GM18508 (cell line): Measurements from ENCODE around the gene UCK1.
"Not testable (repeated sequence)": the region's sequence is repeated elsewhere in the genome, so short reads cannot be mapped to it uniquely, and the experiment has no call there.

Experiments used
- ATAC-seq: cut with Tn5 transposase; IDR thresholded peaks from one replicate; pipeline ENCODE4 v1.9.1; 2021; ENCODE audit warnings: moderate number of reproducible peaks; ENCODE audit not compliant: insufficient read depth, unreplicated experiment

Gene UCK1

DNA sequence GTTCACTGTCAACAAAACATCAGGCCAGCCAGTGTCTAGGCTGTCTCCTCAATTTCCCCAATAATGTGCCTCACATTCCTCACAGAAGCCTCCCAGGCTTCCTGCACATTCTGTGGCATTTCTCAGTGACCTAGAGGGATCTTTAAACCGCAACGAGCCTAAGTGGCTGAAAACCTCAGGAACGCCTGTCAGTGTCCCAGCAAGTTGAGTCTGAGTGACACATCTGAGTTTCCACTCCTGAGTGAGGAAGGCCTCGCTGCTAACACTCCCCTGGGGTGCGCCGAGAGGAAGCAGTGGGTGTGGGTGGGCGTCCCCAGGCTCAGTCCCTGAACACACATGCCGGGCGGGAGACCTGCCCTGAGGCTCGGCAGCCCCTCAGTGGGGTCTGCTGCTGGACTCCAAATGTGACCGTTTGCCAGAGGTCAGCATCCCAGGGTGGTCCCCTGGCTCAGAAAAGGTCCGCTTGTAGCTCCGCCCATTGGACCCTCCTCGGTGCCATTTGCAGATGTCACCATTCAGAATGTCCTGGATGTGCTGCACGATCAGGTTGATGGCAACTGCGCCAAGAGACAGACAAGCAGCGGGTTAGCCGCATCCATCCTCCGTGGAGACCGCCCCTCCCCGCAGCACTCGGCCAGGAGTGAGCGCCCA, 6.3 kb downstream of the UCK1 start:
- ATAC-seq, result no peak

DNA sequence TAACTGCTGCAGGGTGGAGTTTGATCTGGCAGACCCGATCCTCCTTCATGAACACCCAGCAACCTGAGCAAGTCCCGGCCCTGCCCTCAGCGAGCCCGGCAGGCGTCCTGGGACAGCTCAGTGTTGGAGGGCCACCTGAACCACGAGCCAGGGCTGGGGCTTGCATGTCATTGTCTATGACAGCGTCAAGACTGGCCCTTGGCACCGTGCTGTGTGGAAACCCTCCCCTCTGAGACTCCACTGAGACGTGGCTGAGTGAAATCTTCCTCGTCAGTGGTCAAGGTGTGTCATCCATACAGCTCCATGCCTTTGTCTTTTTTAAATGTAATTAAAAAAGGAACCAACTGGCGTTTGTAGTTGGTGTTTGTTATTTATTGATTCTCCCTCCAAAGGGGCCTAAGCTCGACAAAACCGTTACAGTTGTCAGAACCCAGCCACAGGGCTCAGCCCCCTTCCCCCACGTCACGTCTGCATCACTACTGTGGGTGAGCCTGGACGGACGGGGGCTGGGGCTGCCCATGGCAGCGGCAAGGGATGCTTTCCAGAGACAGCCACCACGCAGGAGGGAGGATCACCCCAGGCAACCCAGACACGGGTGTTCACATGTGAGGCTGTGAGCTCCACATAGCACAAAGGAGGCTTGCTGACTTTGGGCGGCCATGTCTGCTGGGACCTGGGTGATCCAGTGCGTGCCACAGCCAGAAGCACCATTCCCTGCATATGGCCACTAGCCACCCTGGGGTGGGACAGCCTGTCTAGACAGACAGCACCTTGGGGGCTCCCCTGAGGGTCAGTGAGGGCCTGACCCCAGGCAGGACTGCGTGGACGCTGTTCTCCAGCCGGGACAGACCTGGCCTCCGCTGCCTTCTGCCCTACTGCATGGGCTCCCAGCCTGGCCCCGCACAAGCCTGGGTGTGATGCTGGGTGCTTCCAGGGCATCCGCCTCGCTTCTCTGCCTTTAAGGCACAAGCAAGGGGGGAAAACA, 7.3 kb downstream of the UCK1 start:
- ATAC-seq, result no peak

DNA sequence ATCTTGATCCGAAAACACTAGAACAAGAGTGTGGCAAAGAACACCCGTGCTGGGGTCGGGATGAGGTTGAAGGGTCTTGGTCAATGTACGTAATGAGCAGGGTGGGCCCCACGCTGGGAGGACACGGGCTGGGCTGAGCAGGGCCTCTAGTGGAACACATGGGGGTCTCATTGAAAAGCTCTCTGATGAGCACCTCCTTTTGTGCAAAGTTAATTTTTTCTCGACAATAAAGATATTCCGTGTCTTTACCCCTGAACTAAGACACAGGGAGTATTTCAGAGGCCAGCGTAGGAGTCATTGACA, 8.0 kb downstream of the UCK1 start:
- ATAC-seq, result no peak

DNA sequence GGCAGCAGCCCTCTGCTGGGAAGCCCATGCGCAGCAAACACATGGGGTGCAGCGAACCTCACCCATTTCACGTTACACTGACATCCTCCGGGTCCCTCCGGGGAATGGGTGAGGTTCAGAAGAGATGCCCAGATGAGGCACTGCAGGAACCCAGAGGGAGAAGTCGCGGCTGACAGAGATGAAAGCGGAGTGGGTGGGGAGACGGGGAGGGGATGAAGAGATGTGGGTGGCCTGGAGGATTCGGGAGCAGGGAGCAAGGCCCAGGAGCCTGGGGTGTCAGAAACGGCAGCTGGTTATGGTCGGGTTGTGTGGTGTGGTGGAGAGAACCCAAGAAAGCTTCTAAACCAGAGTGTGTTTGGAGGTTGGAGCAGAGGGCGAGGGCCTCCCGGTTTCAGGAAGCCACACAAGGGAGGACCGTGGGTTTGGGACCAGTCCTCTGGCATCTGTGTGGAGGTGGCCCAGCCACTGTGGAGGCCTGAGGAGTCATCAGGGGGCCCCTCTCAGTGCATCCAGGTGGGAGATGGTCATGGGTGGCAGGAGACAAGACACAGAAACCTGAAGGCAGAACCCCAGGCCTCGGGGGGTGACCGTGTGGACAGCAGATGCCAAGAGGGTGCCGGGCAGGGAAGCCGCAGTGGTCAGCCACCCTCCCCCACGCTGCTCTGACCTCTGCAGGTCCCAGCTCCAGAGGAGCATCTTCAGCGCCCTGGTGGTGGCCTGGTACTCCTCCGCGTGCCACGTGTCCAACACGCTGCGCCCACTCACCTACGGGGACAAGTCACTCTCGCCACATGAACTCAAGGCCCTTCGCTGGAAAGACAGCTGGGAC, 8.6 kb downstream of the UCK1 start:
- ATAC-seq, result no peak

DNA sequence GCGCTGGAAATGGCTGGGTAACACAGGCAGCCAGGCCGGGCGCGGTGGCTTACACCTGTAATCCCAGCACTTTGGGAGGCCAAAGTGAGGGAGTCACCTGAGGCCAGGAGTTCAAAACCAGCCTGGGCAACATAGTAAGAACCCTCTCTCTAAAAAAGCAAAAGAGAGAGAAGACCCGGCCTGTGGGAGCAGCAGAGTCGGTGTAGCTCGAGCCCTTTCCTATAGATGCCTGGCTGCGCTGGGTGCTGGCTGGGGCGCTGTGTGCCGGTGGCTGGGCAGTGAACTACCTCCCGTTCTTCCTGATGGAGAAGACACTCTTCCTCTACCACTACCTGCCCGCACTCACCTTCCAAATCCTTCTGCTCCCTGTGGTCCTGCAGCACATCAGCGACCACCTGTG, 9.2 kb downstream of the UCK1 start:
- ATAC-seq, result no peak

DNA sequence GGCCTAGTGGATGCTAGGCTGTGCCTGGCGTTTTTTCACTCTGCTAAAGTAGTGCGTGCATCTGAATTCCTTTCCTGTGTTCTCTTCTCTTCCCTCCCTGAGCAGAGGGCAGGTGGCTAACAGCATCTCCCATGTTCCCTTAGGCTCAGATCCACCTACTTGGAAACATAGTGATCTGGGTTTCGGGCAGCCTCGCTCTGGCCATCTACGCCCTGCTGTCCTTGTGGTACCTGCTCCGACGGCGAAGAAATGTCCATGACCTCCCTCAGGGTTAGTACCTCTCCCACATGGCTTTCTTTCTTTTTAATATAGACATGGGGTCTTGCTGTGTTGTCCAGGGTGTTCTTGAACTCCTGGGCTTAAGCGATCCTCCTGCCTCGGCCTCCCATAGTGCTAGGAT, 9.9 kb downstream of the UCK1 start:
- no peak for ATAC-seq

DNA sequence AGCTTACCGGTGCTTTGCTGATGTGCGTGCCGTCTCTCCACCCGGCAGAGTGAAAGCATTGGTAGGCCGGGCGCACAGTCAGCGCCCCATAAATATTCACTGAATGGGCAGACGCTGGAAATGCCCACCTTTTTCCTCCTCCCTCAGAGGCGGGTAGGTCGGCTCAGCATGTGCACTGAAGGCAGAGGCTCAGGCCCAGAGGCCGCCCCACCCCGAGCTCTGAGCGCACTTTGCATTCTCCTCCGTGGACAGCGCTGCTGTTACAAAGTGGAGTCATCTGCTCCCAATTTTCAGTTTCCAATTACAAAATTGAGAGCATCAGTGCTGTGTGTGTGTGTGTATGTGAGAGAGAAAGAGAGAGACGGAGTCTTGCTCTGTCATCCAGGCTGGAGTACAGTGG, 10.6 kb downstream of the UCK1 start:
- ATAC-seq, result no peak

DNA sequence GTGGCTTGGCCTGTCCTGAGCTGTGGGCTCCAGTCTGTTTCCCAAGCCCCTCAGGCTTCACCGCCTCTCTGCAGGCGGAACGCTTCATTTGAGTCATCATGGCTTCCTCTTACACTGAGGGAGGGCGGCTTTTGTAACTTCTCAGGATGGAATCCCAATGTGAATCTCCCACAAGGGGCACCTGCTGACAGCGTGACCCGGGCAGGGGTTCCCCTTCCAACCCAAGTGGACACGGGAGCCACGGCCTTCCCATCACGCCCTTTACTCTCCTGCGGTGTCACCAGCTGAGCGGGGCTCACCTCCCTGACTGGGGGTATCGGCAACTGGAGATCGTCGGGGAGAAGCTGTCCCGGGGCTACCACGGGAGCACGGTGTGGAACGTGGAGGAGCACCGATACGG, 12.5 kb downstream of the UCK1 start:
- ATAC-seq, result no peak

DNA sequence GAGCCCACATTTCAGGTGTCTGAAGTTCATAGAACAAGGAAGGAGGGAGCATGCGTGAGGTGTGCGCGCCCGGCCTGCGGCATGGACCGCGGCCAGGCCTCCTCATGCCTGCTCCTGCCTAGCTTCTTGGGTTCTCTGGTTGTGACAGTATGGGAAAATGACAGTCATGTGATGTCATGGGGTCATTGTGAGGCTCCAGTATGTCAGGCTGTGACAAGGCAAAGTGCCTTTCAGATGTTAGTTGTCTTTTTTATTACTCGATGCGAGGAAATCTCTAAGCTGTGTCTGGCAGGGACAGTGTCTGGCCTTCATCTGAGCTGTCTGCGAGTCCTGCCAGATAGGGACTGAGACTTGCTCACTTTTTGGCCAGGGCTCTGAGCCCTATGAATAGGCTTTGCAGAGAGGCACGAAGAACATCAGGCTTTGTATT, 13.3 kb downstream of the UCK1 start:
- ATAC-seq, result no peak

DNA sequence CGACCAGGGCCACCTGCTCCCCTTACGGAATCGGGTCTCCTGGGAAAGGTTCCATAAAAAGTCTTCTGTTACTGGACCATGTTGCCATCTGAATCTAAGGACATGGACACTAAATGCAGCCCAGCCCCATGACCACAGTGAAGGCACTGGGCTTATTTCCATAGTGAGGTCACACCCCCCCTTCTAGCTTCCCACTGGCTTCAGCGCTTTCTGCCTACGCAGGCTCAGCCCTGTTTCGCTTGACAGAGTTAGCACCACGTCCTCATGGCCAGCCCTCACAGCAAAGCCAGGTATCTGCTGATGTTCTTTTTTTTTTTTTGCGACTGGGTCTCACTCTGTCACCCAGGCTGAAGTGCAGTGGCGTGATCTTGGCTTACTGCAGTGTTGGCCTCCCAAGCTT, 14.1 kb downstream of the UCK1 start:
- ATAC-seq, result no peak

DNA sequence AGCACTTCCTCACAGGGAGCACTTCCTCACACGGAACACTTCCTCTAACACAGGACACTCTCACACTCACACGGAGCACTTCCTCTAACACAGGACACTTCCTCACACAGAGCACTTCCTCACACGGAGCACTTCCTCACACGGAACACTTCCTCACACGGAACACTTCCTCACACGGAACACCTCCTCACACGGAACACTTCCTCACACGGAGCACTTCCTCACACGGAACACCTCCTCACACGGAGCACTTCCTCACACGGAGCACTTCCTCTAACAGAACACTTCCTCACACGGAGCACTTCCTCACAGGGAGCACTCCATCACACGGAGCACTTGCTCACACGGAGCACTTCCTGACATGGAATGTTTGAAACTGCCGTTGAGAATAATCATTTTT, 15.0 kb downstream of the UCK1 start:
- no peak for ATAC-seq

DNA sequence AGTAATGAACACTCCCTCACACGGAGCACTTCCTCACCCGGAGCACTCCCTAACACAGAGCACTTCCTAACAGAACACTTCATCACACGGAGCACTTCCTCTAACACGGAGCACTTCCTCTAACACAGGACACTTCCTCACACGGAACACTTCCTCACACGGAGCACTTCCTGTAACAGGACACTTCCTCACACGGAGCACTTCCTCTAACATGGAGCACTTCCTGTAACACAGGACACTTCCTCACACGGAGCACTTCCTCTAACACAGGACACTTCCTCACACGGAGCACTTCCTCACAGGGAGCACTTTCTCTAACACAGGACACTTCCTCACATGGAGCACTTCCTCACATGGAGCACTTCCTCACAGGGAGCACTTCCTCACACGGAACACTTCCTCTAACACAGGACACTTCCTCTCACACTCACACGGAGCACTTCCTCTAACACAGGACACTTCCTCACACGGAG, 15.5 kb downstream of the UCK1 start:
- not testable (repeated sequence) for ATAC-seq

DNA sequence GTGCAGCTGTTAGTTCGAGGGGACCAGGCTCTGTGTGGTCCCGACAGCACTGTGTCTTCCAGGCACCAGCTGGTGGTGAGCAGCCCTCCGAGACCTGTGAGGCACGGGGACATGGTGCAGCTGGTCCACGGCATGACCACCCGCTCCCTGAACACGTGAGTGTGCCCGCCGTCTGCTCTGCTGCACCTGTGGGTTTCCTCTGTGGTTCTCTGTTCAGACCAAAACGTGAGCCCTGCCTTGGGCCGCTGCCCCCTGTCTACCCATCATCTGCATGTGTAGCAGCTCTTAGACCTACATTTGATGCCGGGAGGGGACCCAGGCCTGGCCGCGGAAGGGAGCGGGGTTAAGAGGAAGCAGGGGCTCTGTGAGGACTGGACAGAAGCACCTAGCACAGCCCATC, 17.9 kb downstream of the UCK1 start:
- ATAC-seq, result no peak

DNA sequence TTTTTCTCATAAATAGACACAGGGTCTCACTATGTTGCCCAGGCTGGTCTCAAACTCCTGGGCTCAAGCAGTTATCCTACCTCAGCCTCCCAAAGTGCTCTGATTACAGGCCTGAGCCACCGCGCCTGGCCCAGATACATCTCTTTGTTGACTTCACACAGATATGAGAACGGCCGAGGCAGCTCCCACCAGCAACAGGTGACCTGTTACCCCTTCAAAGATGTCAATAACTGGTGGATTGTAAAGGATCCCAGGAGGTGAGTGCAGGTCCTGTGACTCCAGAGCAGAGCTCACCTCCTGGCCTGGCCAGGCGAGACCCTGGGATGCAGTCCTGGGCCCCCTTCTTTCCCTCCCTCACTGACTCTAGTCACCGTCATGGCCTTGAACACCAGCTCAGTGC, 19.2 kb downstream of the UCK1 start:
- no peak for ATAC-seq

DNA sequence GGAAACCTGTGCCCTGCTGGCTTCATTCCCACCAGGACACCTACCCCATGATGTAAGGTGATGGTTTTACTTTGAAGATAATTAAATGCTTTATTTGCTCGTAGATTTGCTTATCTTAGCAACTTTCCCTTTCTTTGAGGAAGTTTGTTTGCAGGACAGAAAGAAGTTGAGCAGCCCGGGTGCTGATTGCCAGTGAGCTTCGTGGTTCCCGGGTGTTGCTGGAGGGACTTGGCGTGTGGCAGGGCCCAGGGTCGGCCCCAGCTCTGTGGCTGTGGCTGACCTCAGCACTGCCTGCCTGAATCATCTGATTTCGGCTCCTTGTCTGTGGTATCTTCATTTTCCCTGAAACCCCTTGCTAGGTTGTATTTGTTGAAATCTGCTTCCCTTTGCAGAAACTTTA, 19.6 kb downstream of the UCK1 start:
- no peak for ATAC-seq

DNA sequence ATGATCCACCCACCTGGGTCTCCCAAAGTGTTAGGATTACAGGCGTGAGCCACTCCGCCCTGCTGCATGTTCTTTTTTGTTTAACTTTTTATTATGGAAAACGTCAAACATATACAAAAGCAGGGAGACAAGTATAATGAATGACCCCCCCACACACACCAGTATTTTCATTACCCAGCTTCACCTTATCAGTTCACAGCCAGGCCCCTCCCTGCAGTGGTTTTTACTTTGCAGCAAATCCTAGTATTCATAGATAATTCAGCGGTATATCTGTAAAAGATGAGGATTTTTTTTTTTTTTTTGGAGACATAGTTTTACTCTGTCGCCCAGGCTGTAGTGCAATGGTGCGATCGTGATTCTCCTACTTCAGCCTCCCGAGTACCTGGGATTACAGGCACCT, 26.1 kb downstream of the UCK1 start:
- no peak for ATAC-seq

DNA sequence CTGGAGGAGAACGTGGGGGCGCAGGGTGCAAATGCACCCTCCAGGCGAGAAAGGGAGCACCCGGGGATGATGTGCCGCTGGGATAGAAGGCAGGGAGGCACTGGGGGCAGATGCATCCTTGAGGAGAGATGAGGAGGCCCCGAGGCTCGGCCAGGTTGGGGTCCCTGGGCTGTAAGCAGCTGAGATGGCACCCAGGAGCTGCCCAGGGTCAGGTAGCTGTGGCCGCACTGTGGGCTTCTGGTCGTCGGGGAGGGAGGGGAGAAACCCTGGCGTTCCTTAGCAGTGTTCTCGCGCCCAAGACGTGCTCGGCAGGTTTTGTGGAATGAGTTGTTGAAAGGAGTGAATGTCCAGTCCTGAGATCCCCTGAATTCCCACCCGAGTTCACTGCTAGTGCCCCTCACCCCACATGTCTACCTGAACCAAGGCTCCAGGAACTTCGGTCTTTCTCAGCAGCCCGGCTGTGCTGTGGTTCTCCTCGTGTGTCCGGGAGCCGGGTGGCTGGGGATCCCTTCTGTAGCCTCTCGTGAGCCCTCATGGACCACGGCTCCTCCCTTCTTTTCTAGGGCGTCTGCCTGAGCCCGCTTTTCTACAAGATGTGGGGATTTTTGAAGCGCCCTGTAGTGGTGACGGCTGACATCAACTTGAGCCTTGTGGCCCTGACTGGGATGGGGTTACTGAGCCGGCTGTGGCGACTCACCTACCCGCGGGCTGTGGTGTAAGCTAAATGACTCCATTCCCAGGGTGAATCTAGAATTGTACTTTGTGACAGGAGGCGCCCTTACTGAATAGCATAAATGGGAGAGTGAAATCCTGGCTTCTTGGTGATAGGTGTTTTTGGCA, 27.2 kb downstream of the UCK1 start:
- no peak for ATAC-seq

DNA sequence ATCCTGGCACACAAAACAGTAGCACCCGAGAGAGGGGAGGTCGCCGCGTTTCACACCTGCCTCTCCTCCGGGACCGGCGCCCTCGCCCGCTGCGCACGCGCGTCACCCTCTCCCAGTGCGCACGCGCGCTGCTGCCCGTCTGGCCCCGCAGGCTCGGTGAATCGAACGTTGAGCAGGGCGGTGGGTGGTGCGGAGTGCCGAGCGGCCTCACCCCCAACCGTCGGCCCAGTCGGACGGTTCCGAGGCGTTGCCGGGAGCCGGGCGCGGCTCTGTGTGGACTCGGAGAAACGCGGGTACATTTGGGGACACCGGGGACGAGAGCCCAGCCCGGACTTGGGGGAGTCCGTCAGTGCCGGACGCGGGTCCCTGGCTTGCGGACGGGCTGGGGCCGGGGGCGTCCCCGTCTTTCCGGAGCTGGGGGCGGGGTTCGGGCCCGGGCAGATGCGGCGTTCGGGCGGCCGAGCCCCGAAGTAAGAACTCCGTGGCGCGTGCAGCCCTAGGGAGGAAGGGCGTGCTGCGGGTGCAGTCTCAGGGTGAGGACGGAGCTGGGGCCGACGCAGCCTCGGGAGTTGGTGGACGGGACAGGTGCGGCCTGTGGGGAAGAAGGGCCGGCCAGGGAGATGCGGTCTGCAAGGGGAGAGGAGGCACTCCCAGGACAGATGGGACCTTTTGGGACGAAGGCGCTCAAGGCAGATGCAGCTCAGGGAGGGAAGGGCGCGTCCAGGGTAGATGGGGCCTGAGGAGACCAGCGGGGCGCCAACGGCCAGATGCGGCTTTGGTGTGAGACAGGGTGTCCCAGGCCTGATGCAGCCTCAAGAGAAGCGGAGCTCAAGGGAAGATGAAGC, 28.1 kb downstream of the UCK1 start, which contains the start of gene POMT1:
POMT1 (plus strand) TSS at position 138 of the 845 bp plus-strand sequence. CDS start 1,301 bp downstream, outside the sequence.
- ATAC-seq, result no peak

DNA sequence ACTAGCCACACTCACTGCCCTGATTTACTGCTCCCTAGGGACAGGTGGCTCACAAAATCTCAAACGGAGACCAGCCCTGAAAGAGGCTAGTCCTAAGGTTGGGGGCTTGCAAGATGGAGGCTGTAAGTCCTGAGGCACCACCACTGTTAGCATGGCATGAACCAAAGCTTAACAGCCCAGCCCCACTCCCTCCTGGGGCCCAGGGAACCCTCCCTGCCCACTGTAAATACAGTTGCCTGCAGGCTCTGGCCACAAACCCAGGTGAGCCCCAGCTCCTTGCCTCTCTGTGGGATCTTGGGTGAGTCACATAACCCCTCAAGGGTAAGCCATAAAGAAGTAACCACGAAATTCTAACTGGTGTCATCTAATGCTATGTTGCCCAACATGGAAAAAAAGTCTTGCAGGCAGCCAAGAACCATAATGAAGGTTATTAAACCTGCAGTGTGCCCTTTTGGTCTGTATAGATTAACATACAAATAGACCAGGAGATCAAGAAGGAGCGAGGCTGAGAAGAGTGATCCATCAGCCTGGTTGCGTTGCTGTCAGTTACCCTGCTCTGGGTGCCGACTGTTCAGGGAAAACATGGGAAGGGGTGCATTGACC, 30.0 kb downstream of the UCK1 start:
- ATAC-seq, result no peak
